ENCODE data around the gene FIS1.
"Not testable (repeated sequence)": the region's sequence is repeated elsewhere in the genome, so short reads cannot be mapped to it uniquely, and the experiment has no call there.

FIS1 gene

DNA sequence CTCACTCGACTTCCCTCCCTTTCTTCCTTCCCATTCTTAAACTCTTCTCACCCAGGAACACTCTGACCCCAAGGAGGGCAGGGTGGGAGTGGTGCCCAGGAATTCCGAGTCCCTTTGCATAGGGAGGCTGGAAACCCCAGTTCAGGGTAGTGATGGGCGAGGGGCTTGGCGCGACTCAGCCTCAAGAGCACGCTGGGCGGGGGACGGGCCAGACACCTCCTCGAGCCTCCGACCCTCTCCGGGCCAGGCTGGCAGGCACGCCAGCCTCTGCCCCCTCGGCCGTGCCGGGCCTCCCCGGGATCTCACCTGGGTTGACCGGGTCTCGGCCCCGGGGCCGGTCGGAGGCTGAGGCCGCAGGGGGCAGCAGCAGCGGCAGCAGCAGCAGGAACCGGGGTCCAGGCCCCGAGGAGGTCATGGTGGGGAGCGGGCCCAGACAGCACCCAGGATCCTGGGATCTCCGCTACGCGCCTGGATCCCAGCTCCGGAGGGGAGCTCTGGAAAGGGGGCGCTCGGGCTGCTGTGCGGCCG lies 28.0 kb downstream of the FIS1 start:
- intact Hi-C loops (cut with DNase I), result loop anchor here (10.0 kb wide), 1 partner anchor 68 kb away; no protein-coding TSS in a partner anchor
- DNase-seq, result peak in 4 of 42 donors; percentile 10 to 43 (median 24)

DNA sequence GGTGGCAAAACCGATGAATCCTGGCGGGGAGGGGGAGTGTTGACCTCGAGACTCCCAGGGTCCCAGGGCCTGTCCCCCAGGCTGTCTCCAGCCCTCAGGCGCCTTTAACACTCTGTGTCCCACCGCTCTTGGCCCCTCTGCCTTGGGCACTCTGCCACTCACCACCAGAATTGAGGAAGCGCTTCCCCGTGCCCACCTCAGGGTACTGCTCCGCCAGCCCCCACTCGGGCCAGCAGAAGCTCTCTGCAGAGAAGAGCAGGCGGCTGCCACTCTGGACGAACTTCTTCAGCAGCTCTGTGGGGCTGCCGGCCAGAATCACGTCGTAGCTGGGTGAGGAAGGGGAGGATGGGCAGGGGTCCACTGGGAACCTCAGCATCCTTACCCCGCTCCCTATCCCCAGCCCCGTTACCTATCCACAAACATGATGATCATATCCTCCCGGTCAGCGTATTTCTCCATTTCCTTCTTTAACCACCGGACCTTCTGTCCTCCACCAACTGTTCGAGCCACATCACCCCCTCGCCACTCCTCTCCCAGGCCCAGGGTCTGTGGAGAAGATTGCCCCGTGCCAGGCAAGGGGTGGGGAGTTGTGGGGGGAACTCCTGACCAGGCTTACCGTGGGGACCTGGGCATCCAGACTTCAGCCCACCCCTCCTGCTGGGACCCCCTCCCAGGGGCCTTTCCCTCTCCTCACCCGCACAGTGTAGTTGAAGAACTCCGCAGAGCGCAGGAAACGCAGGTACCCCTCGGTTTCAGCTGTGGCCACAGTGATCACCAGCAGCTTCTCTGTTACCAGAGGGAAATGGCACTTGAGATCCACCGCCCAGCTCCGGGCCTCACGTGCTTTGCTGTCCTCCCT lies 28.7 kb downstream of the FIS1 start:
- peak in 4 of 42 donors; percentile 21 to 44 (median 26) for DNase-seq
- intact Hi-C loops (cut with DNase I), result loop anchor here (10.0 kb wide), 1 partner anchor 69 kb away; no protein-coding TSS in a partner anchor

DNA sequence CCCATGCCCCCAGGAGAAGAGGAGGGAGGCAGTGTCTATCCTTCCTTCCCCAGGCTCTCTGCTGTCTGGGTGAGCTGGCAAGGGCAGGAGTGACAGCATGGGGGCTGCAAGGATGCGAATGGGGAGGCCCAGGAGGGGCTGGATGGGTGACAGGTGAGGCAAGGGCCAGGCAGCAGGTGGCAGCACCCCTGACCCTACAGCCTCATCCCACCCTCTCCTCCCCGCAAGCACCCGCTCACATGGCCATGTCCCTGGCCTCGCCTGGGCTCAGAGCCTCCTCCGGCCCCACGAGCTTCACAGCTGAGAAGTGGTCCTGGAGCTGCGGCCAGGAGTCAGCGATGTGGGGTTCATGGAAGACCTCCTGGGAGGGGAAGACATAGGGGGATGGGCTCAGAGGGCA lies 32.9 kb downstream of the FIS1 start:
- intact Hi-C loops (cut with DNase I), result loop anchor here (10.0 kb wide), 1 partner anchor 73 kb away; no protein-coding TSS in a partner anchor
- DNase-seq, result no peak

DNA sequence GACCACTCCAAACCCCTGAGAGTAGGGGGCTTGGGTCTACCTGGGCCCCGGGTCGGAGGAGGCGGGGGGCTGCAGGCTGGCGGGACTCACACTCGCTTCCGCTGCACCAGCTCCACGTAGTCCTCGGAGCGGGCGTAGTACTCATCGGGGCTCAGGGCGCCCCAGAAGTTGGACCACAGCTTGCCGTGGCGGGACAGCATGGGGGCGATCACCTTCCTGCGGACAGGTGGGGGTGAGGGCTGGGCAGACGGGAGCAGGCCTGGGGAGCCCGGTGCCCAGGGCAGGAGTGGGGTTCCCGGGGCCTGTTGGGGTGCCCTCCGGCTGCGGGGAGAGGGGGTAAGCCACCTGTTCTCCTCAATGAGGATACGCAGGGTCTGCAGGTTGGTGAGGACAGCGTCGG lies 33.4 kb downstream of the FIS1 start:
- no peak for DNase-seq
- intact Hi-C loops (cut with DNase I), result loop anchor here (10.0 kb wide), 1 partner anchor 73 kb away; no protein-coding TSS in a partner anchor

DNA sequence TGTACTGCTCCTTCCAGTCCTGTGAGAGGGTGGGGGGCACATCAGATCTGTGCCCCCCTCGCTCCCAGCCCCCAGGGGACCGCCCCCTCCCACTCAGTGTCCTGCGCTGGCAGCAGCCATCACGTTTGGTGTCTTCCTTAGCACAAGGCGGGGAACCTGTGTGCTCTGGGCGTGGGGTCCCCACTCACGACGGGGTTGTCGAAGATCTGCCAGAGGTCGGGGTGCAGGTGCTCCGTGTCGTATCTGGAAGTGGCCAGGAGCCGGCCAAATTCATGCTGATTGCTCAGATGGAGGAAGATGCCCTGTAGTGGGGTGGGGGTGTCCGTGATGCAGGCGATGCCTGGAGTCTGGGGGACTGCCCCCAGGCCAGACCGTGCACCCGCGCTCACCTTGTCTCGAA lies 34.7 kb downstream of the FIS1 start:
- intact Hi-C loops (cut with DNase I), result loop anchor here (10.0 kb wide), 1 partner anchor 75 kb away; no protein-coding TSS in a partner anchor
- no peak for DNase-seq

DNA sequence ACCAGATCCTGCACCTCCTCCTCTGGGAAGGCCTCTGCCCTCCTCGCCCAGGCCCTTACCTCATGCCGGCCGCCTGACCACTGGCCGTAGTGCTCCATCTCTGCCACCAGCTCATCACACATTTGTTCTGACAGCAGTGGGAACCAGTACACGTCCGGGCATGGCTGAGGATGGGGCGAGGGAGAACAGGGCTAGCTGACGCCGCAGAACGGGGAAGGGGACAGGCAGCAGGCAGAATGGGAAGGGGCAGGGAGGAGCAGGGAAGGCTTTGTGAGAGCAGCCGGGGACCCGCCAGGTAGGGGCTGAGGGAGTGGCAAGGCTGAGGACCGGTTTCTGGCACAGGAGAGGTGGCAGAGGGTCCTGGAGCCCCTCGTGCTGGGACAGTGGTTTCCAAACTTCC lies 36.1 kb downstream of the FIS1 start:
- intact Hi-C loops (cut with DNase I), result no loop called here
- no peak for DNase-seq

DNA sequence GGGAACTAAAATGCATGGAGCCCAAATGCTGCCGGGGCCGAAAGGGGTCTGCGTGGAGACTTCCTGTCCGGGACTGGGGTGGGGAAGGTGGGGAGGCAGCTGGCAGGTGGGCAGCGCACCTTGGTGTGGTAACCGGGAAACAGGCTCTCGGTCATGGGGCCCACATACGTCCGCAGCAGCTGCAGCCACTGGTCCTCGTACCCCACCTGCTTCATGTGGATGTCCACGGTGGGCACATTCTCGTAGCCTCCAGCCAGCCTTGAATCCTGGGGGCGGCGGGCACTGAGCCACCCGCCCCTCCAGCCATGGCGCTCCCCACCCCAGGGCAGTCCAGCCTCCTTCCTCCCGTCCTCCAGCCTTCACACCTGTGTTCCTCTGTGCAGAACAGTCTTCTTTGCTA lies 37.4 kb downstream of the FIS1 start:
- DNase-seq, result no peak
- intact Hi-C loops (cut with DNase I), result no loop called here

DNA sequence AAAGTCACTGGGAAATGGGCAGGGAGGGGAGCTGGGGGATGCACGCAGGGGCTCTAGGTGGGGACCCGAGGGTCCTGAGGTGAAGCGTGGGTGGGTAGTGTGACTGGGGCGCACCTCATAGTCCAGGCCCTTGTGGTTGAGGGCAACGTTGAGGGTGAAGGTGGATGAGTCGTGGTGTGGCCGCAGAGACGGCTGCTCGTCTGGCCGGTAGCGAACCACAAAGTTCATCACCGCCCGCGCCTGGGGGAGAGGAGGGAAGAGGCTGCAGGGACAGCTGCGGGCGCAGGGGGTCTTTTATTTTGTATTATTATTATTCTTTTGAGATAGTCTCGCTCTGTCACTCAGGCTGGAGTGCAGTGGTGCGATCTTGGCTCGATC lies 38.2 kb downstream of the FIS1 start:
- intact Hi-C loops (cut with DNase I), result no loop called here
- DNase-seq, result no peak

DNA sequence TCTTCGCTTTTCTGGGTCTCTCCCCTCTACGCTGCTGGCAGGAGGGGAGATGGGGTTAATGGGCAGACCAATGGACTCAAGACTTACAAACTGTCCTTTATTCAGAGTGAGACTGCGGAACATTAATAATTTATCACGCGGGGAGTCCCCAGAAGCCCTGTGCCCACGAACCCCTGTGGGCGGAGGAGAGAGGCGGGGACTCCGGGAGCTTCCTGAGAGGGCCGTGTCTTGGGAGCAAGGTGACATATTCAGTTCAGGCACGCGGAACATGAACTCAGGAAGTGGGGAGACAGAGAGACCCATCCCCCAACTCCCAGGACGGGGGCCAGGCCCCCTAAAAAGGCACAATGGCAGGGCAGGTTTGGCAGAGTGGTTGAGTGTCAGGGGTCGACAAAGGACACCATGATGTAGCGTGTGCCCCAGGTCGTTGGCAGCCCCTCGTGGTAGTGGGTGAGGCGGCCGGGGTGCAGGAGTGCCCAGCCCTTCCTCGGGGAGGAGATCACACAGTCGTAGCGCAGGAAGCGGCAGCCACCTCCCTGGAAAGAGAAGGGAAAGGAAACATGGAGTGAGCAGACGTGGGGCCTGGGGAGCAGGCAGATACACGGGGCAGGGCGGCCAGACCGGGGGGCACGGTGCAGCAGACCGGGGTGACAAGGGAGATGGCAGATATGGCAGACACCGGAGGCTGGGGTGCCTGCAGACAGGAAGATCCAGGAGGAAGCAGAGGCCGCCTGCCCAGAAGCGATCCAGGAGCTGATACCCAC lies 38.8 kb downstream of the FIS1 start:
- peak in 24 of 42 donors; percentile 7 to 64 (median 36) for DNase-seq
- intact Hi-C loops (cut with DNase I), result no loop called here

DNA sequence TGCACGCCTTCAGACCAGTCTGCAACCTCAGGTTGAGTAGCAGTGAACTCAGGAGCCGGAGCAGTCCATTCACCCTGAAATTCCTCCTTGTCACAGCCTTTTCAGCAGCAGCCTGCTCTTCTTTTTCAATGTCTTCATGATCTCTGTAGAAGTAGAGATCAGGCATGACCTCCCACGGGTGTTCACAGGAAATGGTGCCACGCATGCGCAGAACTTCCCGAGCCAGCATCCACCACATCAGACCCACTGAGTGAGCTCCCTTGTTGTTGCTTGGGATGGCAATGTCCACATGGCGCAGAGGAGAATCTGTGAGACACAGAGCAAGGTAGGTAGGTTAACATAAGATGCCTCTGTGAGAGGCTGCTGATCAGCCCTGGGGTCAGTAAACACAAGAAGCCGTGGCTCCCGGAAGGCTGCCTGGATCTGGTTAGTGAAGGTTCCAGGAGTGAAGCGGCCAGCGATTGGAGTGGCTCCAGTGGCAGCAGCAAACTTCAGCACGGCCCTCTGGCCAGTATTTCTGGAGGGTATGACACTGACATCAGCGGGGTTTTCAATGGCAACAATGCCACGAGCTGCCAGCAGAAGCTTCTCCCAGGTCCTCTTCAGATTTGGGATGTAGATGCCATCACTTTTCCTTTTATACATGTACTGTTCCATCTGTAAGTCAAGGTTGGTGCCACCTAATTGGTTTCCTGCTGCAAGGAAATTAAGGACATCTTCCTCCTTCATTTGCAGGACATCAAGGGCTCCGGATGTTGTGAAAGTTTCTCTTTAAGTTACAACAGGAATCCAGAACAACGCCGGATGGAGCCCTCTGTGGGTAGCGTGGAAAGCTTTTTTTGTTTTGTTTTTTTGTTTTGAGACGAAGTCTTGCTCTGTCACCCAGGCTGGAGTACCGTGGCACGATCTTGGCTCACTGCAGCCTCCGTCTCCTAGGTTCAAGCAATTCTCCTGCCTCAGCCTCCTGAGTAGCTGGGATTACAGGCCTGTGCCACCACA lies 40.8 kb downstream of the FIS1 start:
- peak in 7 of 42 donors; percentile 14 to 48 (median 31) for DNase-seq
- intact Hi-C loops (cut with DNase I), result not testable (repeated sequence)

DNA sequence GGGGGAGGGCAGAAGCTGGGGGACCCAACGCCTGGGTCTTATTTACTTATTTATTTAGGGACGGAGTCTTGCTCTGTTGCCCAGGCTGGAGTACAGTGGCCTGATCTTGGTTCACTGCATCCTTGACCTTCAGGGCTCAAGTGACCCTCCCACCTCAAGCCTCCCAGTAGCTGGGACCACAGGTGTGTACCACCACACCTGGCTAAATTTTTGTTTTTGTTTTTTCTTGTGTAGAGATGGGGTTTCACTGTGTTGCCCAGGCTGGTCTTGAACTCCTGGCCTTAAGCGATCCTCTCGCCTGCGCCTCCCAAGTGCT lies 42.3 kb downstream of the FIS1 start:
- intact Hi-C loops (cut with DNase I), result no loop called here
- no peak for DNase-seq

DNA sequence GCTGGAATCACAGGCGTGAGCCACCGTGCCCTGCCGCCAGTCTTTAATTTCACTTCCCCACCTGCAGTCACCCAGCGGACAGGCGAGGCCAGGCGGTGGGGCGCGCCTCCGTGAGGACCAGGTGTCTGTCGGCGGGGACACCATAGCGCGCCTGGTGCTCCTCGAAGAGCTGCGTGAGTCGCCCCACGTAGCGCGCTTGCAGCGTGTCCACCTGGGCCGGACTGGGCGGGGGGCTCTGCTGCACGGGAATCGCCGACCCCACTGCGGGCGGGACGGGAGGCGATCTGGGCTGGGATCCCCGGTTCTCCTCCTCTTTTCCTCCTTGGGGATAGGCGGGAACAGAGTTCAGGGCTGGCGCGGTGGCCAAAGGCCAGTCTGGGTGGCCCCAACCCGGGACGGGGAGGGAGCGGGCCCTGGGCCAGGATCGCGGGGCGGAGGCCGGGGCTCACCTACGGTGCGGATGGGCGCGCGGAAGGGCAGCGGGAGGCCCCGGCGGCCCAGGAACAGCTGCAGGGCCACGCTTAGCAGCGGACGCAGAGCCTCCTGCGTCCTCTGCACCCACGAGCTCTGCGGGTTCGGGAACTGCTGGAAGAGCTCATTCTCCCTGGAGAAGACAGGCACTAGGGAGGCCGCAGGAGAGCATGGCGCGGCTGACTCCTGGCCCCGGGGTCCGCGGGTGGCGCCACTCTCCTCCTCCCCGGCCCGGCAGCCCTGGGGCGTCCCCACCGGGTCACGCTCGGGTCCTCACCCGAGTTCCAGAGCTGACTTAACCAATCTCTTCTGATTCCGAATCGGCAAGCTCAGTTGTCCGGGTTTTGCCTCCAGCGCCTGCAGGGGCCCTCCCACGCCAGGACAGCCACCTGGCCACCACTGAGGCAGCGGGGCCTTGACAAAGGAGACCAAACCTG lies 42.9 kb downstream of the FIS1 start:
- DNase-seq, result no peak

DNA sequence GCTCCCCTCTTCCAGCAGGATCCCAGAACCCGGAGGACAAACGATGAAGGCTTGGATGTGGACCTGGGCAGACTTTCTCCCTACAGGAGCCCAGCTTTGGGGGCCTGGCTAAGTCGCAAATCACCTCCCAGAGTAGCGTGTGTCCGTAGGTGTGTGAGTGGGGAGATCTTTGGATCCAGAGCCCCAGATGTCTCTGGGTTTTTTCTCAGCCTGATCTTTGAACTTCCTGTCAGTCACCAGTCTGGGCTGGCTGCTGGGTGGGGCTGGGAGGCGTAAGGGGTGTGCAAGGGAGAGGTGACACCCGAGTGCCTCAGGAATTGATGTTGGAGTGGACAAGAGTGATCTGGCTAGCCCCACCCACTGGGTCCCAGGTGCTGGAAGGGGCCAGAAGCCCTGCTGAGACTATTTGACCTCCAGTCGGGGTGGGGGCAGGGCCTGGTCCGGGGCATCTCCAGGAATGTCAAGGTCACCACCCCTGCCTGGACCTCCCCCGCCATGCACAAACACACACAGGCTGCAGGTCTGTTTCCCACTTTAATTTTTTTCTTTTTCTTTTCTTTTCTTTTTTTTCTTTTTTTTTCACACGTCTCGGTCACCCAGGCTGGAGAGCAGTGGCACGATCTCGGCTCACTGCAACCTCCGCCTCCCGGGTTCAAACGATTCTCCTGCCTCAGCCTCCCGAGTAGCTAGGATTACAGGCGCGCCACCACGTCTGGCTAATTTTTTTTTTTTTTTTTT lies 43.9 kb downstream of the FIS1 start, which contains the start of gene MOGAT3:
MOGAT3 (minus strand) TSS at position 175 of the 738 bp plus-strand sequence. CDS start 182 bp downstream, outside the sequence.
- DNase-seq, result no peak
- intact Hi-C loops (cut with DNase I), result no loop called here

More for the DNA sequence above, 42.9 kb downstream of the FIS1 start:
- intact Hi-C loops (cut with DNase I), result no loop called here

DNA sequence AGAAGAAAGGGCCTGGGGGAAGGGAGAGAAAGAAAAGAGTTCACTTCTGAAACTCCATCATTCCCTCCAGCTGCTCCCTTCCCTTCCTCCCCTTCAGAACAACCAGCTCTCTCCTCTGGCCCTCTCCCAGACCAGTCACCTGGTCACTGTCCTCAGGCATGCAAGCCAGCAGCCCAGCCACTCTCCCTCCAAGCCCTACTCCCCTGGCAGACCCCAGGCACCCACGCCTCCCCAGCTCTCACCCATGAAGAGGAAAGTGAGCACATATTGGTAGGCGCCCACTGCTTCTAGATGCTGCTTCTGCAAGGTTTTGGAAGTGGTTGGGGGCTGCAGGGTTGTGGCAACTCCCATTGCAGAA lies 44.4 kb downstream of the FIS1 start:
- no peak for DNase-seq

DNA sequence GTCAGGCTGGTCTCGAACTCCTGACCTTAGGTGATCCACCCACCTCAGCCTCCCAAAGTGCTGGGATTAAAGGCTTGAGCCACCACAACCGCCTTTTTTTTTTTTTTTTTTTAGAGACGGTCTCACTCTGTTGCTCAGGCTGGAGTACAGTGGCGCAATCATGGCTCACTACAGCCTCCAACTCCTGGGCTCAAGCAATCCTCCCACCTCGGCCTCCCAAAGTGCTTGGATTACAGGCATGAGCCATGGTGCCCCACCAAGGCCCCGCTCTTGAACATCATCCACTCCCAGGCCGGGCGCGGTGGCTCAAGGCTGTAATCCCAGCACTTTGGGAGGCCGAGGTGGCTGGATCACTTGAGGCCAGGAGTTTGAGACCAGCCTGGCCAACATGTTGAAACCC lies 45.4 kb downstream of the FIS1 start:
- DNase-seq; intact Hi-C loops (cut with DNase I): not testable (repeated sequence)

More for the DNA sequence above, 44.4 kb downstream of the FIS1 start:
- intact Hi-C loops (cut with DNase I), result no loop called here

DNA sequence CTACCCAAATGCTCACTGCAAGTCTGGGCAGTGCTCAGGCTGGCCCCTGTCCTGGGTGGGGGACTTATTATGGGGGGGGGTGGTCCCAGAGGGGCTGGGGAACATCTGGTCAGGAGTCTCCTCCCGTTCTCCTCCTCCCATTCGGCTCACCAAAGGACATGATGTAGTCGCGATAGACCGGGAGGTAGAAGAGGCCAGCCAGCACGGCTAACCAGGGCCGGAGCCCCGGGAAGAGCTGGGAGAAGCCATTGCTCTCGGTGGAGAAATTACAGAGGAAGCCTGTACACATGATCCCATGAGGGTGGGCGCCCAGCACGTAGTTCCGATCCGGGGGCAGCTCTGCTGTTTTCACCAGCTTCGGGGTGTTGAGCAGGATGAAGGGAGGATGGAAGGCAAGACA lies 46.4 kb downstream of the FIS1 start:
- intact Hi-C loops (cut with DNase I), result no loop called here

DNA sequence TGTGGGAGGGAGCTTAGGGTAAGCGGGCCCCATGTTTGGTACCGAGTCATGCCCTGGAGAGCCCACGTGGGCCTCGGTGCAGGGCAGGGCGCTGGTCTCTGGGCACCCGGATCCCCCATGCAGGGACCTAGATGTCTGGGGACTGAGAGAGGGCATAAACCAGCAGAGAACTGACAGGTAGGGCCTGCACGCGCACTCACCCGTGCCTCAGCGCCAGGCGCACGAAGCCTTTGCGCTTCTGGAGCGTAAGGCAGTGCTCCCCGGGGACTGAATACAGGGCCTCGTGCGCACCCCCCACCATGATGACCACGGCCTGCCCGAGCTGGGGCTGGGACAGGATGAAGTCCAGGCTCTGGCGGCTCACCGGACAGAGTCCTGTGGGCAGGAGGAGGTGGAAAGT lies 46.9 kb downstream of the FIS1 start:
- intact Hi-C loops (cut with DNase I), result no loop called here

More for the DNA sequence above, 46.4 kb downstream of the FIS1 start:
- no peak for DNase-seq

More for the DNA sequence above, 46.9 kb downstream of the FIS1 start:
- no peak for DNase-seq
